ENCODE results near the gene RUFY3.

GRCh38 chr4:70761276-70761816 lies 39.6 kb downstream of the RUFY3 start:
- TF ChIP-seq, protein P1, sequence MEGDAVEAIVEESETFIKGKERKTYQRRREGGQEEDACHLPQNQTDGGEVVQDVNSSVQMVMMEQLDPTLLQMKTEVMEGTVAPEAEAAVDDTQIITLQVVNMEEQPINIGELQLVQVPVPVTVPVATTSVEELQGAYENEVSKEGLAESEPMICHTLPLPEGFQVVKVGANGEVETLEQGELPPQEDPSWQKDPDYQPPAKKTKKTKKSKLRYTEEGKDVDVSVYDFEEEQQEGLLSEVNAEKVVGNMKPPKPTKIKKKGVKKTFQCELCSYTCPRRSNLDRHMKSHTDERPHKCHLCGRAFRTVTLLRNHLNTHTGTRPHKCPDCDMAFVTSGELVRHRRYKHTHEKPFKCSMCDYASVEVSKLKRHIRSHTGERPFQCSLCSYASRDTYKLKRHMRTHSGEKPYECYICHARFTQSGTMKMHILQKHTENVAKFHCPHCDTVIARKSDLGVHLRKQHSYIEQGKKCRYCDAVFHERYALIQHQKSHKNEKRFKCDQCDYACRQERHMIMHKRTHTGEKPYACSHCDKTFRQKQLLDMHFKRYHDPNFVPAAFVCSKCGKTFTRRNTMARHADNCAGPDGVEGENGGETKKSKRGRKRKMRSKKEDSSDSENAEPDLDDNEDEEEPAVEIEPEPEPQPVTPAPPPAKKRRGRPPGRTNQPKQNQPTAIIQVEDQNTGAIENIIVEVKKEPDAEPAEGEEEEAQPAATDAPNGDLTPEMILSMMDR (IDR thresholded peaks at IDR 0.05) = no peak
- TF ChIP-seq EZH2 (IDR thresholded peaks at IDR 0.05) (no peak), EZH2phosphoT487 (IDR thresholded peaks at IDR 0.05) (no peak)
